ENCODE results near the gene SEMA5B. TPM values are rescaled to one million over a fixed set of nuclear protein-coding genes. Genes with fewer than 3 reads are reported as not detected.
A peak's percentile ranks its signal among the peaks of the same experiment; 100 is the strongest.

The SEMA5B gene
- total RNA-seq, 2 experiments from 2014 or later = 0.13 to 2.3 TPM

- H3K4me2 ChIP-seq (ENCODE audit: low read length) = peak overlapping the region; percentile 69
- H3K9me2 ChIP-seq (ENCODE audit: insufficient read depth, low read length) = no peaks in the 10 kb centered on the region
- CTCF ChIA-PET (ENCODE audit: unreplicated experiment) = no interaction called here
These were observed 52.2 kb downstream of the SEMA5B start for GRCh38 chr3:122975163-122975923.

GRCh38 chr3:122974764-122975162 is 52.8 kb downstream of the SEMA5B start:
- Histone ChIP-seq H3K79me2 (ENCODE audit: insufficient read depth, low read depth, low read length) (no peaks in the 10 kb centered on the region), H4K20me1 (ENCODE audit: insufficient read depth, low read length) (no peaks in the 10 kb centered on the region), H3K4me2 (ENCODE audit: low read length) (peak overlapping the region; percentile 69), H3K9me2 (ENCODE audit: insufficient read depth, low read length) (no peaks in the 10 kb centered on the region), H3K4me3 (ENCODE audit: low read depth, low read length, poor library complexity, severe bottlenecking) (peak overlapping the region; percentile 54), H3K27ac (ENCODE audit: low read depth, low read length, poor library complexity, severe bottlenecking) (peak overlapping the region; percentile 83), H2AFZ (ENCODE audit: low read length) (peak overlapping the region; percentile 62; the same call in 1 of the 2 replicates), H3K4me1 (ENCODE audit: insufficient read depth, low read length, poor library complexity, severe bottlenecking) (peaks cover 56% of the 10 kb centered on the region), H3K36me3 (ENCODE audit: insufficient read depth, low read length) (no peaks in the 10 kb centered on the region), H3K9me3 (ENCODE audit: low read length) (no peaks in the 10 kb centered on the region)
- intact Hi-C loops (cut with micrococcal nuclease; ENCODE audit: unreplicated experiment) = no loop called here
- POLR2A ChIA-PET = interaction anchor here (0.7 to 0.9 kb wide), 2 partner anchors 10 to 39 kb away, joined by 3 read pairs; no protein-coding TSS in a partner anchor
- BruUV-seq (replicated peaks) = no TSS peak
- CTCF ChIA-PET (ENCODE audit: unreplicated experiment) = no interaction called here
- DNase-seq (ENCODE audit: low spot score) = no peak
- no peak for TF ChIP-seq EZH2phosphoT487 (IDR thresholded peaks at IDR 0.05; ENCODE audit: borderline replicate concordance, low read depth, low read length)
- TF ChIP-seq CTCF (conservative IDR thresholded peaks at IDR 0.05; ENCODE audit: low read length) = no peak

More at GRCh38 chr3:122975163-122975923, 52.2 kb downstream of the SEMA5B start:
- Histone ChIP-seq H3K27ac (ENCODE audit: low read depth, low read length, poor library complexity, severe bottlenecking) (peak overlapping the region; percentile 83), H3K4me3 (ENCODE audit: low read depth, low read length, poor library complexity, severe bottlenecking) (peak overlapping the region; percentile 54), H2AFZ (ENCODE audit: low read length) (peak overlapping the region; percentile 62), H3K9me3 (ENCODE audit: low read length) (no peaks in the 10 kb centered on the region), H3K4me1 (ENCODE audit: insufficient read depth, low read length, poor library complexity, severe bottlenecking) (peaks cover 56% of the 10 kb centered on the region), H3K79me2 (ENCODE audit: insufficient read depth, low read depth, low read length) (no peaks in the 10 kb centered on the region), H3K36me3 (ENCODE audit: insufficient read depth, low read length) (no peaks in the 10 kb centered on the region), H4K20me1 (ENCODE audit: insufficient read depth, low read length) (no peaks in the 10 kb centered on the region)
- intact Hi-C loops (cut with micrococcal nuclease; ENCODE audit: unreplicated experiment) = no loop called here
- BruUV-seq (replicated peaks) = no TSS peak
- POLR2A ChIA-PET = interaction anchor here (0.7 to 0.9 kb wide), 4 partner anchors 11 to 48 kb away, joined by 3 to 4 read pairs (median 4); no protein-coding TSS in a partner anchor
- peak; percentile 53 for DNase-seq (ENCODE audit: low spot score)
- no peak for TF ChIP-seq EZH2phosphoT487 (IDR thresholded peaks at IDR 0.05; ENCODE audit: borderline replicate concordance, low read depth, low read length)
- TF ChIP-seq CTCF (conservative IDR thresholded peaks at IDR 0.05; ENCODE audit: low read length) = no peak
